GM19328 (cell line): Measurements from ENCODE around the gene GRIP1.
A peak's percentile ranks its signal among the peaks of the same experiment; 100 is the strongest.

Experiments used
- ATAC-seq: cut with Tn5 transposase; IDR thresholded peaks from one replicate; pipeline ENCODE4 v1.9.1; 2021; ENCODE audit warnings: mild to moderate bottlenecking, moderate library complexity; ENCODE audit not compliant: unreplicated experiment

The GRIP1 gene

DNA sequence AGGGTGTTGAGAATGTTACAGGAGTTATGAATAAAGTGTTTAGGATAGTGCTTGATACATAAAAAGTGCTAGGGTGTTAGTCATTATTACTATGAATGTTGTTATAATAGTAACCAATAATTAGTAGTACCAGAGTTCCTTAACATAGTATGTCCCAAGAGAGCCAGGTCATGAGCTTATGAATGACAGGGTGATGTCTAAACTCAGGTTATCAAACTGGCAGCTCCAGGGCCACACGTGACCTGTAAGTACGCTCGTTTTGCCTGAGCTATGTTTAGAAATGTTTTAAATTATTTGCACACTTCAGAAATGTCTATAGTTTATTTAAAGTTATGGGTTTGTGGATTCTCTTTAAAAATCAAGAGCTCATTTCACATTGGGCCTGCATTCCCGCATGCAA is 14.1 kb upstream of the GRIP1 start:
- no peak for ATAC-seq

DNA sequence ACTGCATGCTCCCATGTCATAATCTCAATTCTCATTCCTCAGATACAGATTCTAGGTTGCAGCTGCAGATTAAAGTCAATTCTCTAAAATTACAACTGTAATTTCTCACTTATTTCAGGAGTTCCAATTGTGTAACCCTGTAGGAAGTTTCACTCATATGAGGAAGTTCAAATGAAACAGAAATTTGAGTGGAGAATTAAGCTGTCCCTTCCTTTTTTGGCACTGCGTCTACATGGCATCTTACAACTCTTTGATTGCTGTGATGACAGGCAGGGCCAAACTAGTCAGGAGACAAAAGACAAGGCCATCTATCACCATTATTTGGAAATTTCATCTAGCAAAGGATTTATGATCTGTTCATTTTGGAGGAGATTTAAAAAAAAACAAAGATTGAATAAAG is 13.3 kb upstream of the GRIP1 start:
- ATAC-seq = no peak

DNA sequence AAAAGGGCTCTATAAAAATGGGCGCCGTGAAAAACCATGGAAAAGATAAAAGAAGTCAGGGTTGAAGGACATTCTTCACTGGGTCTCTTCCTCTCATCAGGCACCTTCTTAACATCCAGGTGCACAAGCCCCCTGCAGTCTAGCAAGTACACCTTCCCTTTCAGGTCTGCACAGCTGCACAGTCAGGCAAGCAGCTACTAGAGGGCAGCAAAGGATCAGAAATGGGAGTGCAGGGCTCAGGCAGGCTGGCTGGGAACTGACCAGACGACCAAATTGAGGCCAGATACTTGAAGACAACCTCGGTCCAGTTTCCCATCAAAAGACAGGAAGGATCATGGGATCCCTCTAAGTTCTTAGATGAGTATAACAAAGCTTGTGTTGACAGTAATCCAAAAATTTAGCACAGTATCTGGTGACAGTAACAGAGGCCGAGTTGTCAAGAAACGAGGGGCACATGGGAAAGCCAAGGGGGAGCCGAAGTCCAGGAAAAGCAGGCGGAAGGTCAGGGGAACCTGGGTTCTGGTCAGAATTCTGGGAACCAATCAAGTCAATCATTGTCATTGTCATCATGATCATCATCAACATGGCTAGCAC is 10.1 kb upstream of the GRIP1 start:
- ATAC-seq = peak; percentile 72

DNA sequence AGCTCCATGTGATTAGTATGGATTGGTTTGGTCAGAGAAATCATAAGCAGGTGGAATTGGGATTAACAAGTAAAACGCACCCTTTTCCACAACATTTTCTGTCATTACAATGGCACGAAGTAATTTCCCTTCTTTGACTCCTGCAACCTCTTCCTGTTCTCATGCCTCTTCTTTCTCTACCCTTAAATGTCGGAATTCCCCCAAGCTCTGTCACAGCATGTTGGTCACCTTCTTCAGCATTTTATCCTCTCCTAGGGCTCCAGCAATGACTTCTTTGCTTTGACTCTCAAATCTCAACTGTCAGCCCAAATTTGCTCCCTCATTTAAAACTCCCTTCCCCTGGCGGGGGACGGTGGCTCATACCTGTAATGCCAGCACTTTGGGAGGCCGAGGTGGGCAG is 5.3 kb upstream of the GRIP1 start:
- no peak for ATAC-seq

DNA sequence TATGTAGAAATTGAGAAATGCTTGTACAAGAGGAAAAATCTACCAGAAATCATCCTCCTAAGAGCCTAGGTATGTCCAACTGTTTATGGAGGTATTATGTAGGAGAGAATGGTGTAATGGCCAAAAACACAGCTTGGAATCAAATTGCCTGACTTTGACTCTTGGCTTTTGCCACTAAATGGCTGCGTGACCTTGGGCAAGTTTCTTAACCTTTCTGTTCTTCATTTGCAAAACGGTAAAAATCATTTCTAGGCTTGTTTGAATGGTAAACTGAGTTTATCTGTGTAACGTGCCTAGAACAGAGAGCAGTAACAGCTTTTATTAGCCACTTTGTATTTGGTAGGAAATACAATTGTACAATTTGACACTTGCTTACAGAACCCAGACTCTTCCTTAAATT is 4.9 kb upstream of the GRIP1 start:
- ATAC-seq = no peak

DNA sequence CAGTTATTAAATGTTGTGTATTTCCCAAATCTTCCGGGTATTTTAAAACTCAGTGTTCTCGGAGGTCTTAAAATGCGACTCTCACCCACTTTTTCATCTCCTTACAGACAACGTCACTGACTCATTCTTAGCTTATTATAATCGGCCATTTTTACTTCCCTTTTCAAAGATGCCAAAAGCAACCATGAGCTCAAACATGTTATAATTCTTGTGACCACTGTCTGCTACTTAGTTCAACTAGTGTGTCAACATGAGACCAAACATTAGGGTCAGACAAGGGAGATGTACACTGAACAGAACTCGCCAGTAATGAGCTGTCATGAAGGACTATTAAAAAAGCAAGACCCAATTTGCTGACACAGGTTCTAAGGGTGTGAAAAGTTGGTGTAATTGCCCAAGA is 4.2 kb upstream of the GRIP1 start:
- ATAC-seq = no peak

GRCh38 chr12:66679461-66680084 is 697 bp upstream of the GRIP1 start:
- ATAC-seq = no peak

DNA sequence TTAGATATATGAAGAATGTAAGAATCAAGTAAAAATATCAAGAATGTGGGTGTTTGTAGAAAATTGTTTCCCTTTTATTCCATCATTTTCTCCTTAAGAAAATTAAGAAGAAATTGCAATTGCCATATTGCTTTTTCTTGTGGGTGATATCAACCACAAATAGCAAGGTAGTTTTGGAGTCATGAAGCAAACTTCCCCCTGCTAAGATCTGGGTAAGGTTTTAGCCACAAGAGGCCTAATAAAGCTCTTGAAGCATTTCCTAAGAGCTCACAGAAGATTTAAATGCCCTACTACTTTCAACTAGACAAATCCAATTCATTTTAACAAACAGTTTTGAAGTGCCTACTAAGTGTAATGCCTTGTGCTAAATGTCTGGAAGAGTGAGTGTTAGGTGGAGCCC is 2.6 kb downstream of the GRIP1 start:
- ATAC-seq = no peak

DNA sequence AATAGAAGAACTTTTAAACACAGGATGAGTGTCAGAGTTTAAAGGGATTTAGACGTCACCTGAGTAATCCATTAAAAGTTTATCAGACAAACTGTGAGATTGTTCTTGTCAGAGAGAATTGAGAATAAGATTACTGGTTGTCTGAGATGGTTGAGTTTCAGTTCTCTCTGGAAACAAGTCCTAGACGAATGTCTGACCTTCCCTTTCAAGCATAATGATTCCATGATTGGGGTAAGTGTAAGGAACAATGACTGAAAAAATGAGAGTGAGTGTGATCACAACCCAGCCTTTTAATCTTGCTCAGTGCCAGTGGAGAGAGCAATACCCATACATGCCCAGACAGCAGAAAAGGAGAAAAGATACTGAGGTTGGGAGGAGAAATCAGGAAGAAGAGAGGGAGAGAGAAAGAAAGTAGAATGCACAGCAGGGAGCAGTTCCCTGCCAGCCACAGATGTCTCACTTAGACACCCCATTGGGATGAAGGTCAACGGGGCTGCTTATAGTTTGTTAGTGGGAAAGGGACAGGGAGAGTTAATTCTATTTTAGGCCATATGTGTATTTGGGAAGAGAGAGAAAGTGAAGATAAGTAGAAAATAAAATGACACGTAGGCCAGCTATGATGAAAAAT is 4.3 kb downstream of the GRIP1 start:
- ATAC-seq = no peak

DNA sequence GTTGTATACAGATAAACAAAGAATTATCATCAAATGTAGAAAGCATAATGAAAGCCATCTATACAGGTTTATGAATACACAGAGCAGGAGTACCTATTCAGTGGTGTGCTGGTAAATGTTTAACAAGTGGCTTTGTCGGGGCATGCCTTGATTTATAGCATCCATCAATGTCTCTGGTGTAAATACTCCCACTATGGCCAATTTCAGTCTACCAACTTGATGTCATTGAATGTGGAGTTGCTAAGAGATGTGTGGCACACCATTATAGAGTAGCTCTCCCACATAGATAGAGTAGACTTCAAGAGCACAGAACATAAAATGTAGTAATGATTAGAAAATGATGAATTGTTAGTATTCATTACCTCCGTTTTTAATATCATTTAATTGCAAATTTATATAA is 9.3 kb downstream of the GRIP1 start:
- no peak for ATAC-seq

GRCh38 chr12:66668311-66668710 is 10.6 kb downstream of the GRIP1 start:
- no peak for ATAC-seq

DNA sequence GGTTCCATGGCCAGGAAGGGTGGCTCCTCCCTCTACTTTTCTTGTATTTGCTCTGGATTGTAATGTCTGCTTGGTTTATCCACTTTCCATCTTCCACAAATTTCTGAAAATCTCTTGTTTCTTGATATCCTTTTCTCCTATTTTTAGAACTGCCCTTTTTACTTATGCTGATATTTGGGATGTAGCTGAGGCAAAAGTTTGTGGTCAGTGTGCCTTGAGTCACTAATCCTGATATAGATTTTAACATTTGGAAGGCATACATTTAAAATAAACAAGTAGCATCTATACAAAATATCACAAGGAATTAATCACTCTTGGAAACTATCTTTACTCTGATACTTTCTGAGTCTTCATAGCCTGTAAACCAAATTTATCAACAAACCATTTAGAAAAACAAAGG is 11.0 kb downstream of the GRIP1 start:
- ATAC-seq = no peak

DNA sequence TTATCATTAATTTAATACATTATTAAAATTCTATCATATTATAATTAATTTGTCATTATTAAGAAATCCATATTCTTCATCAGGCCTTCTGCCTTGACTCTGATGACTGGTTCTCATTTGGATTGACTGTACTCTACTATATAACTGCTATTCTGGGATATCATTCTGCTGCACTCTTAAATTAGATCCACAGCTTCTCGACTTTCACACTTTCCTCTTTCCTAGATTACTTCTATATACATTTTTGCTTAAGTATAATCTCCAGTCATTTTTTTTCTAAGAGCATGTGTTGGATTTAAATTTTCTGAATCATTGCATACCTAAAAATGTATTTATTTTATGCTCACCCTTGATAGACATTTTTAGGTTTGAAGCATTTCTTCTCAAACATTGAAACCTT is 12.4 kb downstream of the GRIP1 start:
- ATAC-seq = no peak

GRCh38 chr12:66665435-66665985 is 13.4 kb downstream of the GRIP1 start:
- no peak for ATAC-seq

DNA sequence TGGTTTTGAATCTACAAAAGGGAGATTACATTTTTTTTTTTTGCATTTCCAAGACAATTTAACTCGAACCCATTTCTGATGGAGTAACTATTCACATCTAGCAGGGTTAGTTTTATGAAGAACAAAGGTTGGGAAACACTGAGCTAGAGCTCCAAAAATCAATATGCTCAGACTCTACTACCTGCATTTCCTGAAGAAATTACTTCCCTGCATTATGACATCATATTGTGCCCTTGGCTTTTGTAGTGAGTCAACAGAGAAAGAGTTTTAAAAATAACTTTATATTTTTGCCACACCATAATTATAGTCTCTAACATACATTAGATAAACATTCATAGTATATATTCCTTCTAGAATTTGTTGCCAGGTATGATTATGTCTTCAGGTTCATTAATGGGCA is 14.8 kb downstream of the GRIP1 start:
- ATAC-seq = no peak

DNA sequence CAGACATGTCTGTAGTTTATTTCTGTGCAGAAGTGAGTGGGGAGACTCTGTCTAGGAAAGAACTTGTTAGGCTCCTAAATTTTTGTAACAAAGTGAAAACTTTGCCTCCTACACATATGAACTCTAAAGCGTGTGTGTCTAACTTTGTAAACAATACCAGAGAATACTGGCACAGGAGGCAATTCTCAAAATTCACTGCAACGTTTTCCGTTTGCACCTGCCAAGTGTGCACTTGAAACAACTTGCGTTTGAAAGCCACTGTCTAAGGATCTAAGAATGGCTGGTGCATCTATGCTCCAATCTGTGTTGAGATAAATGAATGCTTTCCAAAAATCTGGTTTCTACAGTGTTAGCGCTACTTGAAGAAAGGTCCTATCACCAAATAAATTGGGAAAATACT is 15.3 kb downstream of the GRIP1 start:
- no peak for ATAC-seq

GRCh38 chr12:66662729-66663128 is 16.1 kb downstream of the GRIP1 start:
- ATAC-seq = no peak

- ATAC-seq = no peak
Measured at GRCh38 chr12:66662179-66662578, 16.7 kb downstream of the GRIP1 start.

DNA sequence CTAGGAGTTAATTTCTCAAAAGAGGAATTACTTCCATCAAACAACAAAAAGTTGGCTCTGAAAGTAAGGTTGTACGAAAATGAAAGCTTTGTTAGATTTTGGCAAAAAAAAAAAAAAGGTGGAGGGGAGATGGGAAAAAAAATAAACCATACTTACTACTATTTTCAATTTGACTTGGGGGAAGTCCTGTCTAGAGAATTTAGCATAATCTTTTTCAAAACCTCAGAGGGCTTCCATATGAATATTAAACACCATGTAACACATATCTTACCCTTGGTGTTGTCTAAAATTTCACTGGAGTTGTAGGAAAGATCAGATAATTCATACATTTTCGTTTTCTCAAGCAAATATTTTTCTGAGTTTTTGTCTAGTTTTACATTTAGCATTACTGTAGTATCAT is 17.5 kb downstream of the GRIP1 start:
- ATAC-seq = no peak

DNA sequence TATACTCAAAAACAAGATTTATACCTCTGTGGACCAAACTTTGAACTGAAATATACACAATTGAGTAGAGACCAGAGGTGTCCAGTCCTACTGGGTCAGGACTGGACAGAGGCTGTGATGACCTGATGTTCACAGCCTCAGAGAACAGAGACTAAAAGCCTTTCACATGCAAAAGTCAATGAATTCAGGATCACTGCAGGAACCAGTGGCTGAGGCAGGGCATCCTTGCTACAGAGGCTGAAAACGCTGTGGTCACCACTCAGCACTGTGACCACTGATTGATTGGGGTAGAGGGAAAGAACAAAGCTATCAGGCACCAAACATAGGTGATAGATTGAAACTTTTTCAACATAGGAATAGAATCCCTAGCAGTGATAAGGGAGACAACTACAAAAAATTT is 25.1 kb downstream of the GRIP1 start:
- no peak for ATAC-seq

- no peak for ATAC-seq
Measured at GRCh38 chr12:66648033-66648735, 30.7 kb downstream of the GRIP1 start.
